ENCODE measurements around the gene EYA3.

Gene EYA3

GRCh38 chr1:27952147-27952546 lies 136.3 kb downstream of the EYA3 start:
- Mint-ChIP-seq H3K27ac (no peak overlapping the region), H3K27me3 (peaks cover 3% of the 10 kb centered on the region), H3K4me1 (no peaks in the 10 kb centered on the region), H3K36me3 (no peaks in the 10 kb centered on the region), H3K4me3 (no peak overlapping the region), H3K9me3 (no peaks in the 10 kb centered on the region)
- no peak for DNase-seq (ENCODE audit: low spot score in 2 of 2)
- no peak for ATAC-seq (ENCODE audit: low read depth)

- H3K9me3 Mint-ChIP-seq: no peaks in the 10 kb centered on the region
- no peak for DNase-seq (ENCODE audit: low spot score in 2 of 2)
- H3K4me3 Mint-ChIP-seq: no peak overlapping the region
- no peak for ATAC-seq (ENCODE audit: low read depth)
- no peak overlapping the region for H3K27ac Mint-ChIP-seq
- no peaks in the 10 kb centered on the region for H3K36me3 Mint-ChIP-seq
- H3K4me1 Mint-ChIP-seq: no peaks in the 10 kb centered on the region
- no peaks in the 10 kb centered on the region for H3K27me3 Mint-ChIP-seq
Observed at GRCh38 chr1:27951396-27951795, 137.0 kb downstream of the EYA3 start.

GRCh38 chr1:27949027-27949426 lies 139.4 kb downstream of the EYA3 start:
- Mint-ChIP-seq H3K4me3 (no peak overlapping the region), H3K27ac (no peak overlapping the region), H3K4me1 (no peaks in the 10 kb centered on the region), H3K36me3 (no peaks in the 10 kb centered on the region), H3K9me3 (no peaks in the 10 kb centered on the region), H3K27me3 (no peaks in the 10 kb centered on the region)
- DNase-seq (ENCODE audit: low spot score in 2 of 2) (no peak), ATAC-seq (ENCODE audit: low read depth) (no peak)

GRCh38 chr1:27945020-27945419 lies 143.4 kb downstream of the EYA3 start:
- Mint-ChIP-seq H3K27me3 (no peaks in the 10 kb centered on the region), H3K4me1 (peaks cover 2% of the 10 kb centered on the region), H3K4me3 (no peak overlapping the region), H3K27ac (no peak overlapping the region), H3K9me3 (no peaks in the 10 kb centered on the region), H3K36me3 (no peaks in the 10 kb centered on the region)
- DNase-seq (ENCODE audit: low spot score in 2 of 2): no peak
- no peak for ATAC-seq (ENCODE audit: low read depth)

GRCh38 chr1:27941671-27942540 lies 146.5 kb downstream of the EYA3 start:
- DNase-seq (ENCODE audit: low spot score in 2 of 2): no peak
- Mint-ChIP-seq H3K4me1 (peaks cover 3% of the 10 kb centered on the region), H3K27ac (no peak overlapping the region), H3K9me3 (no peaks in the 10 kb centered on the region), H3K36me3 (no peaks in the 10 kb centered on the region), H3K27me3 (no peaks in the 10 kb centered on the region), H3K4me3 (no peak overlapping the region)
- ATAC-seq (ENCODE audit: low read depth): no peak

GRCh38 chr1:27940870-27941560 lies 147.4 kb downstream of the EYA3 start:
- Mint-ChIP-seq H3K9me3 (no peaks in the 10 kb centered on the region), H3K27ac (no peak overlapping the region), H3K4me1 (peaks cover 3% of the 10 kb centered on the region), H3K4me3 (no peak overlapping the region), H3K27me3 (no peaks in the 10 kb centered on the region), H3K36me3 (no peaks in the 10 kb centered on the region)
- ATAC-seq (ENCODE audit: low read depth): no peak
- DNase-seq (ENCODE audit: low spot score in 2 of 2): no peak

GRCh38 chr1:27940297-27940696 lies 148.1 kb downstream of the EYA3 start:
- ATAC-seq (ENCODE audit: low read depth): peak; percentile 88
- H3K36me3 Mint-ChIP-seq: no peaks in the 10 kb centered on the region
- H3K27me3 Mint-ChIP-seq: peaks cover 5% of the 10 kb centered on the region
- no peaks in the 10 kb centered on the region for H3K9me3 Mint-ChIP-seq
- H3K27ac Mint-ChIP-seq: no peak overlapping the region
- H3K4me3 Mint-ChIP-seq: no peak overlapping the region
- H3K4me1 Mint-ChIP-seq: peaks cover 8% of the 10 kb centered on the region
- peak; percentile 52 to 57 for DNase-seq (ENCODE audit: low spot score in 2 of 2)

- Mint-ChIP-seq H3K4me3 (no peak overlapping the region), H3K27ac (no peak overlapping the region), H3K9me3 (no peaks in the 10 kb centered on the region), H3K27me3 (peaks cover 10% of the 10 kb centered on the region), H3K36me3 (no peaks in the 10 kb centered on the region), H3K4me1 (peaks cover 11% of the 10 kb centered on the region)
- DNase-seq (ENCODE audit: low spot score in 2 of 2) (no peak), ATAC-seq (ENCODE audit: low read depth) (no peak)
Observed at GRCh38 chr1:27938488-27938887, 149.9 kb downstream of the EYA3 start.

GRCh38 chr1:27937524-27937836 lies 150.9 kb downstream of the EYA3 start:
- H3K9me3 Mint-ChIP-seq: no peaks in the 10 kb centered on the region
- H3K4me3 Mint-ChIP-seq: no peak overlapping the region

GRCh38 chr1:27936370-27936769 lies 152.0 kb downstream of the EYA3 start:
- no peak for DNase-seq (ENCODE audit: low spot score in 2 of 2)
- Mint-ChIP-seq H3K4me1 (peaks cover 20% of the 10 kb centered on the region), H3K9me3 (no peaks in the 10 kb centered on the region), H3K36me3 (peaks cover 2% of the 10 kb centered on the region), H3K27ac (no peak overlapping the region), H3K4me3 (no peak overlapping the region), H3K27me3 (peaks cover 13% of the 10 kb centered on the region)
- no peak for ATAC-seq (ENCODE audit: low read depth)

More at GRCh38 chr1:27937524-27937836, 150.9 kb downstream of the EYA3 start:
- DNase-seq (ENCODE audit: low spot score in 2 of 2): no peak
- H3K4me1 Mint-ChIP-seq: peaks cover 13% of the 10 kb centered on the region
- peaks cover 13% of the 10 kb centered on the region for H3K27me3 Mint-ChIP-seq
- no peak for ATAC-seq (ENCODE audit: low read depth)
- H3K36me3 Mint-ChIP-seq: no peaks in the 10 kb centered on the region
- no peak overlapping the region for H3K27ac Mint-ChIP-seq

- H3K27ac Mint-ChIP-seq: no peak overlapping the region
- DNase-seq (ENCODE audit: low spot score in 2 of 2): no peak
- no peaks in the 10 kb centered on the region for H3K9me3 Mint-ChIP-seq
- peaks cover 2% of the 10 kb centered on the region for H3K36me3 Mint-ChIP-seq
- H3K27me3 Mint-ChIP-seq: peaks cover 13% of the 10 kb centered on the region
- H3K4me3 Mint-ChIP-seq: no peak overlapping the region
- no peak for ATAC-seq (ENCODE audit: low read depth)
- H3K4me1 Mint-ChIP-seq: peaks cover 20% of the 10 kb centered on the region
Observed at GRCh38 chr1:27935721-27936120, 152.7 kb downstream of the EYA3 start.

GRCh38 chr1:27934818-27935549 lies 153.4 kb downstream of the EYA3 start, which contains the start of gene SMPDL3B:
TSS of gene SMPDL3B (plus strand) at chr1:27935000. CDS start at chr1:27935184, 184 bp downstream.
- H3K9me3 Mint-ChIP-seq: no peaks in the 10 kb centered on the region
- ATAC-seq (ENCODE audit: low read depth) (no peak), DNase-seq (ENCODE audit: low spot score in 2 of 2) (no peak)
- H3K27me3 Mint-ChIP-seq: peaks cover 13% of the 10 kb centered on the region
- H3K36me3 Mint-ChIP-seq: peaks cover 2% of the 10 kb centered on the region
- H3K4me3 Mint-ChIP-seq: no peak within 1 kb of the TSS
- peaks cover 17% of the 10 kb centered on the region for H3K4me1 Mint-ChIP-seq
- no peak within 1 kb of the TSS for H3K27ac Mint-ChIP-seq

GRCh38 chr1:27931759-27932158 lies 156.7 kb downstream of the EYA3 start:
- DNase-seq (ENCODE audit: low spot score in 2 of 2) (no peak), ATAC-seq (ENCODE audit: low read depth) (peak; percentile 64)
- H3K36me3 Mint-ChIP-seq: peaks cover 2% of the 10 kb centered on the region
- no peak overlapping the region for H3K27ac Mint-ChIP-seq
- peaks cover 17% of the 10 kb centered on the region for H3K4me1 Mint-ChIP-seq
- H3K4me3 Mint-ChIP-seq: no peak overlapping the region
- H3K27me3 Mint-ChIP-seq: peaks cover 13% of the 10 kb centered on the region
- H3K9me3 Mint-ChIP-seq: no peaks in the 10 kb centered on the region

GRCh38 chr1:27931184-27931583 lies 157.2 kb downstream of the EYA3 start:
- H3K4me3 Mint-ChIP-seq: no peak overlapping the region
- H3K27ac Mint-ChIP-seq: no peak overlapping the region
- no peaks in the 10 kb centered on the region for H3K9me3 Mint-ChIP-seq
- H3K36me3 Mint-ChIP-seq: peaks cover 2% of the 10 kb centered on the region
- ATAC-seq (ENCODE audit: low read depth) (no peak), DNase-seq (ENCODE audit: low spot score in 2 of 2) (no peak)
- peaks cover 17% of the 10 kb centered on the region for H3K4me1 Mint-ChIP-seq
- H3K27me3 Mint-ChIP-seq: peaks cover 13% of the 10 kb centered on the region
